Naive thymus-derived CD4-positive, alpha-beta T cell (primary cell): Measurements from ENCODE around the gene SMIM41. TPM values are rescaled to one million over a fixed set of nuclear protein-coding genes. Genes with fewer than 3 reads are reported as not detected.

Experiments used
- ATAC-seq: fragments of 150-1000 bp; cut with Tn5 transposase; 2 replicates; pipeline ENCODE4 v1.10.0; 2021; ENCODE audit warnings: mild to moderate bottlenecking, moderate library complexity
- CTCF ChIA-PET: fragments of 350-600 bp; sonication (Branson Sonifier 250); formaldehyde crosslinking; loops from one replicate; lab custom pipeline; 2021; ENCODE audit warnings: antibody characterized with exemption; lab: Charles Lee
- POLR2A ChIA-PET: fragments of 350-600 bp; sonication (Branson Sonifier 250); formaldehyde crosslinking; loops from one replicate; lab custom pipeline; 2021; ENCODE audit warnings: antibody characterized with exemption, inconsistent platforms; lab: Charles Lee
- DNase-seq, 9 donors: peaks; one replicate each; pipeline versions ENCODE4 v3.0.0 to v3.0.0-alpha.2; 2020 to 2022; ENCODE audit warnings: mixed read lengths in 1 of 9
- H3K27ac ChIP-seq: one replicate; pipeline ENCODE4 v1.7.0; 2013; ENCODE audit warnings: mild to moderate bottlenecking, low read depth, low read length, moderate library complexity
- H3K27me3 ChIP-seq, 2 donors: one replicate each; pipeline ENCODE4 v1.7.0; 2013; ENCODE audit warnings: low read length in 2 of 2, mild to moderate bottlenecking in 2 of 2, moderate library complexity in 2 of 2; ENCODE audit not compliant: control insufficient read depth in 2 of 2, insufficient read depth in 2 of 2
- H3K36me3 ChIP-seq, 3 experiments: 1 replicate in 2 of 3; 2 replicates in 1 of 3; pipeline ENCODE4 v1.7.0; 2013; ENCODE audit warnings: low read length in 3 of 3, mild to moderate bottlenecking in 3 of 3, moderate library complexity in 1 of 3; ENCODE audit not compliant: insufficient read depth in 3 of 3, control insufficient read depth in 2 of 3
- H3K4me1 ChIP-seq, 2 donors: one replicate each; pipeline ENCODE4 v1.7.0; 2013; ENCODE audit warnings: low read length in 2 of 2, mild to moderate bottlenecking in 2 of 2, moderate library complexity in 1 of 2; ENCODE audit not compliant: control insufficient read depth in 2 of 2, insufficient read depth in 2 of 2
- H3K4me3 ChIP-seq: 2 replicates; pipeline ENCODE4 v1.7.0; 2013; ENCODE audit warnings: mild to moderate bottlenecking, low read length
- H3K9me3 ChIP-seq, 3 experiments: 1 replicate in 2 of 3; 2 replicates in 1 of 3; pipeline ENCODE4 v1.7.0; 2013; ENCODE audit warnings: low read length in 3 of 3; ENCODE audit not compliant: control insufficient read depth in 2 of 3
- H3K27ac Mint-ChIP-seq, 9 donors: one replicate each; pipeline ENCODE4 v1.8.0; 2020 to 2022; ENCODE audit warnings: mixed read lengths in 9 of 9, mild to moderate bottlenecking in 8 of 9, moderate library complexity in 5 of 9, inconsistent platforms in 2 of 9
- H3K27me3 Mint-ChIP-seq, 5 donors: one replicate each; pipeline ENCODE4 v1.8.0; 2021 to 2022; ENCODE audit warnings: mixed read lengths in 5 of 5, mild to moderate bottlenecking in 1 of 5
- H3K36me3 Mint-ChIP-seq, 5 donors: one replicate each; pipeline ENCODE4 v1.8.0; 2020 to 2022; ENCODE audit warnings: mixed read lengths in 5 of 5, mild to moderate bottlenecking in 3 of 5, inconsistent platforms in 1 of 5
- H3K4me1 Mint-ChIP-seq, 7 donors: one replicate each; pipeline ENCODE4 v1.8.0; 2020 to 2022; ENCODE audit warnings: mixed read lengths in 7 of 7, mild to moderate bottlenecking in 3 of 7, inconsistent platforms in 1 of 7
- H3K4me3 Mint-ChIP-seq, 10 donors: one replicate each; pipeline ENCODE4 v1.8.0; 2020 to 2022; ENCODE audit warnings: mild to moderate bottlenecking in 10 of 10, mixed read lengths in 10 of 10, moderate library complexity in 6 of 10, inconsistent platforms in 2 of 10
- H3K9me3 Mint-ChIP-seq, 11 donors: one replicate each; pipeline ENCODE4 v1.8.0; 2020 to 2022; ENCODE audit warnings: mixed read lengths in 11 of 11, mild to moderate bottlenecking in 4 of 11, inconsistent platforms in 1 of 11, moderate library complexity in 1 of 11
- intact Hi-C, 2 donors: fragments of 100-400 bp; cut with micrococcal nuclease; formaldehyde crosslinking; loops; one replicate each; pipeline ENCODE4 v1.15.1; 2023
- polyA plus RNA-seq, 2 donors: library from polyadenylated mRNA; unstranded; fragments of 300-500 nt; fragmentation: Illumina TruSeq; gene quantifications; one replicate each; pipeline ENCODE4 v1.2.3, GENCODE V29; 2021
- total RNA-seq, 6 experiments: library from RNA in 5 of 6; stranded (reverse) in 5 of 6; gene quantifications; 1 replicate in 5 of 6; 2 replicates in 1 of 6; pipeline ENCODE4 v1.2.3 and lab custom pipeline; 2021 to 2026

SMIM41 gene
- total and polyA plus RNA-seq, 7 experiments from 2014 or later = 0.24 to 0.27 TPM; not detected in 5

DNA sequence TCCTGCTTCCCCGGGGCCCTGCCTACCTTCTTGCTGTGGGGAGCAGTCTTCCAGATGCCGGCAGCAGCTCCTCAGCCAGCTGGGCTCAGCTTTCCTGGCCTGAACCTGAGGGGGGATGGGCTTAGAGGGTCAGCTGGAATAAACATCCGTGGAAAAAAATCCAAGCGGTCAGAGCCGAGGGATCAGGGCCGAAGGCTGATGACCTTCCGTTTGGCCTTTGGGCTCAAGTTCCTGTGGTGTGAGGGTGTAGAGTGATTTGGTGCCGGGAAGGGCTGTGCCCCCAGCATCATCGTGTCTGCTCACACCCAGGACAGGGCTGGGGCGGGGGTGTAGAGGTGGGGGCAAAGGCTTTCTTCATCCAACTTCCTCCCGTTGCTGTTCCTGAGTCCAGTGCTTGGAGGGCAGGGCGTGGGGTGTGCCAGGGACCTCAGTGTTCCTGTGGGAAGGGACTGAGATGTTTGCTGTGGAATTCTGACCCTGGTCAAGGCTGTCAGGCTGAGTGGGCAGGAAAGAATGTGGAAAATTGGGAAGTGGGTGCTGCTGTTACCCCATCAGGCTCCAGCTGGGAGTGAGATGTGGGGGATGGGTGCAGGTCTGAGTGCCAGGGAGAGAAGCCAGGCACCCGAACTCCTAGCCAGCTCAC lies 2.6 kb downstream of the SMIM41 start:
- Histone ChIP-seq H3K27ac (no peak overlapping the region), H3K4me1 (peaks cover 0 to 12% of the 10 kb centered on the region in 2 donors), H3K27me3 (no peaks in the 10 kb centered on the region), H3K36me3 (peaks cover 0 to 22% (median 0%) of the 10 kb centered on the region in 3 experiments), H3K9me3 (no peaks in the 10 kb centered on the region), H3K4me3 (no peak overlapping the region)
- peaks cover 0 to 4% (median 0%) of the 10 kb centered on the region in 11 donors for H3K9me3 Mint-ChIP-seq
- peaks cover 0 to 9% (median 6%) of the 10 kb centered on the region in 5 donors for H3K36me3 Mint-ChIP-seq
- no peak overlapping the region for H3K4me3 Mint-ChIP-seq
- H3K4me1 Mint-ChIP-seq = peaks cover 6 to 21% (median 16%) of the 10 kb centered on the region in 7 donors
- ChIA-PET CTCF (interaction anchor here (1.0 to 21.9 kb wide), 7 partner anchors 11 to 155 kb away, joined by 3 to 457 read pairs (median 6); partner anchors contain the start of genes ATG101 and NR4A1), POLR2A (interaction anchor here (0.9 to 6.3 kb wide), 4 partner anchors 31 to 75 kb away, joined by 3 to 37 read pairs (median 4); partner anchors contain the start of gene TAMALIN)
- ATAC-seq (no peak), DNase-seq (no peak)
- intact Hi-C loops = loop anchor here in 1 of 2 donors (5.0 kb wide), 1 partner anchor 35 kb away; no protein-coding TSS in a partner anchor
- H3K27me3 Mint-ChIP-seq = peaks cover 0 to 6% (median 1%) of the 10 kb centered on the region in 5 donors
- peak overlapping the region in 2 of 9 donors; percentile 26 to 80 for H3K27ac Mint-ChIP-seq

DNA sequence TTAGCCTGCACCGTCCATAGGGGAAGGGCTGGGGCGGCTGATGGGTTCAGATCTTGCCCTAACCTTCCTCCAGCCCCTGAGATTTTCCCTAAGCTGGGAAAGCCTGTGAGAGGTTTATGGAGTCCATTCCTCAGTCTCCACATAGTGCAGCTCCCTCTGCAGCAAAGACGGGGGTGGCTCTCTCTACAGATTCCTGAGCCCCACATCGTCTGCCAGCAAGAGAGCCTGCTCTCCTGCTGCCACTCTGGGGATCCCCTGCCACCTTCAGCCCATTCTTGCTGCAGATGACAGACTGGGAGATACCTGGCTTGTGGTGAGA lies 3.1 kb downstream of the SMIM41 start:
- peaks cover 0 to 10% (median 5%) of the 10 kb centered on the region in 5 donors for H3K27me3 Mint-ChIP-seq
- H3K9me3 Mint-ChIP-seq = peaks cover 0 to 4% (median 0%) of the 10 kb centered on the region in 11 donors
- Histone ChIP-seq H3K27ac (no peak overlapping the region), H3K27me3 (no peaks in the 10 kb centered on the region), H3K36me3 (peaks cover 0 to 17% (median 0%) of the 10 kb centered on the region in 3 experiments), H3K9me3 (no peaks in the 10 kb centered on the region), H3K4me3 (no peak overlapping the region), H3K4me1 (peaks cover 0 to 12% of the 10 kb centered on the region in 2 donors)
- peaks cover 6 to 20% (median 16%) of the 10 kb centered on the region in 7 donors for H3K4me1 Mint-ChIP-seq
- peaks cover 0 to 8% (median 5%) of the 10 kb centered on the region in 5 donors for H3K36me3 Mint-ChIP-seq
- intact Hi-C loops = loop anchor here in 1 of 2 donors (5.0 kb wide), 1 partner anchor 35 kb away; no protein-coding TSS in a partner anchor
- H3K4me3 Mint-ChIP-seq = no peak overlapping the region
- no peak overlapping the region for H3K27ac Mint-ChIP-seq
- no peak for ATAC-seq
- ChIA-PET CTCF (interaction anchor here (0.8 to 21.9 kb wide), 6 partner anchors 13 to 92 kb away, joined by 3 to 457 read pairs (median 6); partner anchors contain the start of genes ATG101 and NR4A1), POLR2A (interaction anchor here (0.6 to 6.3 kb wide), 4 partner anchors 32 to 913 kb away, joined by 3 to 37 read pairs (median 4); no protein-coding TSS in a partner anchor)
- no peak for DNase-seq

DNA sequence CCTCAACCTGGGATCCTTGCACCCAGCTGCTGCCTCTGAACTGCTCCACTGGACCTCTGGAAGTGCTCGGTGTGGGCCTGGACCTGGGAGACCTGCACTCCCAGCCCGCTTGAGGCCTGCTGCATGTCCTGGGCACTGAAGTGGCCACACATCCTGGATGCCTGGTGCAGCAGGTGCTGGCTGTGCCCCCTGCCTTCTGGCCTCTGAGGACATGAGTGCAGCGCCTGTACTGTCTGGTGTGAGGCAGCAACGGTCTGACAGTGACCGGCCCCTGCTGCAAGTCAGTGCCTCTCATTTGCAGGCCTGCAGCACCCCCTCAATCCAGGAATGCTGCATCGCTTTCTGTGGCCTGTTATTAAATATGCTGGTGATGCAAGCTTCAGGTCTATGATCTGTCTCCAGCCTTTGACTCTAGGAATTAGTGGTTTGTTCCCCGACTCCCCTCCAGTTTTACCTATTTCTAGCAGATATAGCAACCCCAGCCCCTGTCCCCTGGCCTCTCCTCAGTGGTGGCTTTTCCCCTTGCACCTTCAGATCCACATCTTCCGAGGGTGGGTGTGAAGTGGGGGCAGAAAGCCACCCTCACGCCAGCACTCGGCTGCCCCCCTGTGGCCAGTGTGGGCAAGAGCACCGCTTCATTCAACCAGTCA lies 3.6 kb downstream of the SMIM41 start:
- intact Hi-C loops = loop anchor here (1.0 to 5.0 kb wide), 6 partner anchors 14 to 90 kb away; partner anchors contain the start of genes ATG101 (in 2 of the 2) and NR4A1 (in 1 of the 2)
- no peaks in the 10 kb centered on the region for H3K27me3 ChIP-seq
- no peak overlapping the region for H3K27ac ChIP-seq
- Mint-ChIP-seq H3K4me1 (peaks cover 6 to 17% (median 12%) of the 10 kb centered on the region in 7 donors), H3K27ac (peak overlapping the region in 4 of 9 donors; percentile 47 to 83 (median 72)), H3K9me3 (peaks cover 0 to 4% (median 0%) of the 10 kb centered on the region in 11 donors), H3K36me3 (peaks cover 0 to 4% (median 0%) of the 10 kb centered on the region in 5 donors), H3K4me3 (peak overlapping the region in 2 of 10 donors; percentile 17 to 52), H3K27me3 (peaks cover 4 to 14% (median 10%) of the 10 kb centered on the region in 5 donors)
- DNase-seq (peak; percentile 49 to 74 (median 66)), ATAC-seq (peak; percentile 86)
- H3K9me3 ChIP-seq = no peaks in the 10 kb centered on the region
- POLR2A ChIA-PET = interaction anchor here (0.6 to 6.3 kb wide), 4 partner anchors 32 to 912 kb away, joined by 3 to 37 read pairs (median 4); no protein-coding TSS in a partner anchor
- CTCF ChIA-PET = interaction anchor here (0.8 to 21.9 kb wide), 6 partner anchors 13 to 93 kb away, joined by 3 to 457 read pairs (median 6); partner anchors contain the start of genes ATG101 and NR4A1
- H3K4me3 ChIP-seq = no peak overlapping the region
- H3K36me3 ChIP-seq = peaks cover 0 to 12% (median 0%) of the 10 kb centered on the region in 3 experiments
- H3K4me1 ChIP-seq = peaks cover 0 to 12% of the 10 kb centered on the region in 2 donors

DNA sequence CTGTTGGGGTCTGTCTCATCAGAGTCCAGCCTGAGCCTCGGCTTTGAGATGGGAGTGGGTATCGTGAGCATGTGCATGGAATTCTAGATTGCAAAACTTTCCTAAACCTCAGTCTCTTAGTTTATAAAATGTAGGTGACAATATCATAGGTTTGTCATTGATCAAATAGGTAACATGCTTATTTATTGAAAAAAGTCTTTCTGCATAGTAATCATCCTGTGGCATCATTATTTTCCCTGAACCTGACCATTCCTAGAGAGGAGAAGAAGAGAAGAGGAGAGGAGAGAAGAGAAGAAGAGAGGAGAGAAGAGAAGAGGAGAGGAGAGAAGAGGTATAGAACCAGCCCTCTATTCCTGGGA lies 4.1 kb downstream of the SMIM41 start:
- Mint-ChIP-seq H3K36me3 (peaks cover 0 to 3% (median 0%) of the 10 kb centered on the region in 5 donors), H3K9me3 (peaks cover 0 to 4% (median 0%) of the 10 kb centered on the region in 11 donors), H3K27me3 (peaks cover 7 to 16% (median 14%) of the 10 kb centered on the region in 5 donors), H3K27ac (no peak overlapping the region), H3K4me1 (peaks cover 6 to 17% (median 12%) of the 10 kb centered on the region in 7 donors), H3K4me3 (no peak overlapping the region)
- H3K4me1 ChIP-seq = peaks cover 0 to 12% of the 10 kb centered on the region in 2 donors
- no peak overlapping the region for H3K27ac ChIP-seq
- H3K27me3 ChIP-seq = no peaks in the 10 kb centered on the region
- no peak overlapping the region for H3K4me3 ChIP-seq
- peaks cover 0 to 9% (median 0%) of the 10 kb centered on the region in 3 experiments for H3K36me3 ChIP-seq
- intact Hi-C loops = loop anchor here (1.0 to 5.0 kb wide), 6 partner anchors 14 to 90 kb away; partner anchors contain the start of genes ATG101 (in 2 of the 2) and NR4A1 (in 1 of the 2)
- H3K9me3 ChIP-seq = no peaks in the 10 kb centered on the region
- ChIA-PET CTCF (interaction anchor here (1.0 to 21.9 kb wide), 7 partner anchors 14 to 93 kb away, joined by 3 to 457 read pairs (median 6); partner anchors contain the start of genes ATG101 and NR4A1), POLR2A (interaction anchor here (6.3 kb wide), 1 partner anchor 58 kb away, joined by 37 read pairs; no protein-coding TSS in a partner anchor)
- DNase-seq (no peak), ATAC-seq (no peak)

DNA sequence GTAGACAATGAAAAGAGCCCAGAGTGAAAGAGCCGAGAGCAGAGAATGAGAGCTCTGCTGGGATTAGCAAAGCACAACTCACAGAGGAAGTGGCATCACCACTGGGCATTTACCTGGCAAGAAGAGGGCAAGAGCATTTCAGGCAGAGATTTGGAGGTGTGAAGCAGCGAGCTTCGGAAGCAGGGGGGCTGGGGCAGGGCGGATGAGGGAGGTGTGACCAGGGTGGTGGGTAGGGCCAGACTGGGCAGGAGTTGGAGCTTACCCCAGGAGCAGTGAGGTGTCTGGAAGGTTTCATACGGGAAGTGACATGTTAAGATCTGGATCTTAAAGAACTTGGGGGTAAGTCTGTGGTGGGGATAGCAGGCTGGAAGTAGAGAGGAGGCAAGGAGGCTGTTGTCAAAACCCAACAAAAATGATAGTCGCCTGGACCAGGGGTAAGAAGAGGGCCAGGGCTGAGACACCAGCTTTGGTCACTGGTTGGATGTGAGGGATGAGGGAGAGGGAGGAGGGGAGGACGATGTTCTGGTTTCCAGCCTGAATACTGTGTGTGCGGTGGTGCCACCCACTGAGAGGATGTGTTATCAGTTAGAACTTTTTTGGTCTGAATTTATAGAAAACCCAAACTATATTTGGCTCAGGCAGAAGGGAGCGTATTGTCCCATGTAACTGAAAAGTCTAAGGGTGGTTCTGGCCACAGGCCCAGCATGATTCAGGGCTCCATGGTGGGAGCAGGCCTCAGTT lies 5.2 kb downstream of the SMIM41 start:
- intact Hi-C loops = loop anchor here in 1 of 2 donors (5.0 kb wide), 1 partner anchor 33 kb away; no protein-coding TSS in a partner anchor
- ChIA-PET CTCF (interaction anchor here (0.6 to 21.9 kb wide), 7 partner anchors 15 to 135 kb away, joined by 3 to 457 read pairs (median 5); partner anchors contain the start of genes ATG101 and TAMALIN), POLR2A (interaction anchor here (6.3 kb wide), 1 partner anchor 59 kb away, joined by 37 read pairs; no protein-coding TSS in a partner anchor)
- no peak overlapping the region for H3K27ac ChIP-seq
- no peaks in the 10 kb centered on the region for H3K9me3 ChIP-seq
- no peak overlapping the region for H3K4me3 ChIP-seq
- H3K36me3 ChIP-seq = no peaks in the 10 kb centered on the region
- H3K4me1 Mint-ChIP-seq = peaks cover 6 to 17% (median 12%) of the 10 kb centered on the region in 7 donors
- peaks cover 0 to 3% (median 0%) of the 10 kb centered on the region in 5 donors for H3K36me3 Mint-ChIP-seq
- no peak for ATAC-seq
- H3K9me3 Mint-ChIP-seq = peaks cover 0 to 3% (median 0%) of the 10 kb centered on the region in 11 donors
- H3K27me3 Mint-ChIP-seq = peaks cover 15 to 27% (median 25%) of the 10 kb centered on the region in 5 donors
- H3K4me3 Mint-ChIP-seq = no peak overlapping the region
- H3K4me1 ChIP-seq = peaks cover 0 to 12% of the 10 kb centered on the region in 2 donors
- H3K27ac Mint-ChIP-seq = peak overlapping the region in 1 of 9 donors; percentile 68
- H3K27me3 ChIP-seq = no peaks in the 10 kb centered on the region
- no peak for DNase-seq
